ENCODE measurements around the gene CLDN17. TPM values are rescaled to one million over a fixed set of nuclear protein-coding genes. Genes with fewer than 3 reads are reported as not detected.

Gene CLDN17
- total RNA-seq, 1 experiment from 2014 or later, result not detected

- Histone ChIP-seq H3T11ph (ENCODE audit: low read length) (no peak overlapping the region), H2BK120ac (ENCODE audit: low read depth, low read length, poor library complexity, severe bottlenecking) (no peak overlapping the region), H3K4me1 (ENCODE audit: insufficient read depth, low read length) (no peaks in the 10 kb centered on the region), H3K23ac (ENCODE audit: insufficient read length, low read depth, low read length) (no peak overlapping the region), H4K8ac (replicated peaks; ENCODE audit: insufficient read length, low read depth, low read length) (no peak overlapping the region), H3K23me2 (ENCODE audit: insufficient read length, low read depth, low read length, poor library complexity, severe bottlenecking) (no peaks in the 10 kb centered on the region), H3K14ac (ENCODE audit: insufficient read depth, low read length) (no peak overlapping the region), H2AK5ac (ENCODE audit: insufficient read length, low read length) (no peak overlapping the region), H3K4me2 (ENCODE audit: insufficient read depth, insufficient read length, low read length) (no peak overlapping the region), H3K27me3 (ENCODE audit: insufficient read depth, low read length) (no peaks in the 10 kb centered on the region), H3K79me1 (ENCODE audit: insufficient read depth, low read depth, low read length, poor library complexity, severe bottlenecking) (no peaks in the 10 kb centered on the region), H4K91ac (ENCODE audit: insufficient read length, low read depth, low read length) (no peak overlapping the region), H3K27ac (ENCODE audit: insufficient read length, low read depth, low read length) (no peak overlapping the region), H3K9me3 (ENCODE audit: control insufficient read depth, low read depth, low read length) (no peaks in the 10 kb centered on the region), H3K9ac (ENCODE audit: extremely low read depth, insufficient read length, low read length) (no peak overlapping the region), H3K18ac (ENCODE audit: insufficient read length, low read depth, low read length) (no peak overlapping the region), H3K4ac (ENCODE audit: low read depth, low read length) (no peak overlapping the region), H2BK15ac (ENCODE audit: low read depth, low read length) (no peak overlapping the region), H3K56ac (ENCODE audit: insufficient read length, low read depth, low read length) (no peak overlapping the region), H4K20me1 (ENCODE audit: control insufficient read depth, insufficient read depth, insufficient read length) (no peaks in the 10 kb centered on the region), H2BK5ac (ENCODE audit: insufficient read length, low read length) (no peak overlapping the region), H2BK12ac (ENCODE audit: insufficient read length, low read depth, low read length) (no peak overlapping the region), H4K5ac (ENCODE audit: insufficient read length, low read depth, low read length) (no peak overlapping the region), H2AFZ (ENCODE audit: low read length) (no peak overlapping the region), H2BK20ac (ENCODE audit: low read depth, low read length, poor library complexity, severe bottlenecking) (no peak overlapping the region), H3K79me2 (ENCODE audit: insufficient read depth, low read length) (no peaks in the 10 kb centered on the region)
- Mint-ChIP-seq H3K27ac (no peak overlapping the region), H3K36me3 (ENCODE audit: insufficient read depth in 1 of 3, low read depth in 3 of 3) (no peaks in the 10 kb centered on the region), H3K4me1 (peaks cover 3% of the 10 kb centered on the region in 2 experiments; a peak in 2 of 4 replicates), H3K9me3 (no peaks in the 10 kb centered on the region), H3K27me3 (ENCODE audit: low read depth) (no peaks in the 10 kb centered on the region), H3K4me3 (no peak overlapping the region)
- TF ChIP-seq CTCF (conservative IDR thresholded peaks at IDR 0.05), result no peak
- DNase-seq, result no peak
Observed at GRCh38 chr21:30152792-30153191, 13.8 kb downstream of the CLDN17 start.

All from H9 (cell line).